ENCODE measurements around the gene FAM53A.

FAM53A gene

DNA sequence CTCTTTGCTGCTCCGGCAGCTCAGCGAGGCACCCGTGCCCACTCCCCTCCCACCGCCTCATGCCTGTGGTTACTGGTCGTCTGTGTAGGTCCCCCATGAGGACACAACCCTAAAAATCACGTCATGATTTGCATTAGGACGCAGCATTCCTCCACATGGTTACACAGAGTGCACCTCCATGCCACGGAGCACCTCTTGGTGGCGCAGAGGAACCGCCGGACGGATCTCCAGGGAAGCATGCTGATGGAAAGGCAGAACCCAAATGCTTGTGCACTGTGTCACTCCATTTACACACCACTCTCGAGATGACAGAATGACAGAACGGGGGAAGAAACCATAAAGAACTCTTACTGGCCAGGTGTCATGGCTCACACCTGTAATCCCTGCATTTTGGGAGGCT, 22.4 kb downstream of the FAM53A start:
- TF ChIP-seq, protein P1, sequence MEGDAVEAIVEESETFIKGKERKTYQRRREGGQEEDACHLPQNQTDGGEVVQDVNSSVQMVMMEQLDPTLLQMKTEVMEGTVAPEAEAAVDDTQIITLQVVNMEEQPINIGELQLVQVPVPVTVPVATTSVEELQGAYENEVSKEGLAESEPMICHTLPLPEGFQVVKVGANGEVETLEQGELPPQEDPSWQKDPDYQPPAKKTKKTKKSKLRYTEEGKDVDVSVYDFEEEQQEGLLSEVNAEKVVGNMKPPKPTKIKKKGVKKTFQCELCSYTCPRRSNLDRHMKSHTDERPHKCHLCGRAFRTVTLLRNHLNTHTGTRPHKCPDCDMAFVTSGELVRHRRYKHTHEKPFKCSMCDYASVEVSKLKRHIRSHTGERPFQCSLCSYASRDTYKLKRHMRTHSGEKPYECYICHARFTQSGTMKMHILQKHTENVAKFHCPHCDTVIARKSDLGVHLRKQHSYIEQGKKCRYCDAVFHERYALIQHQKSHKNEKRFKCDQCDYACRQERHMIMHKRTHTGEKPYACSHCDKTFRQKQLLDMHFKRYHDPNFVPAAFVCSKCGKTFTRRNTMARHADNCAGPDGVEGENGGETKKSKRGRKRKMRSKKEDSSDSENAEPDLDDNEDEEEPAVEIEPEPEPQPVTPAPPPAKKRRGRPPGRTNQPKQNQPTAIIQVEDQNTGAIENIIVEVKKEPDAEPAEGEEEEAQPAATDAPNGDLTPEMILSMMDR (IDR thresholded peaks at IDR 0.05), result no peak
- intact Hi-C loops (cut with DNase I; ENCODE audit: low total_unique reads), result no loop called here
- no peak overlapping the region for H3K4me3 ChIP-seq
- peaks cover 0 to 3% (median 0%) of the 10 kb centered on the region in 3 donors for H3K36me3 ChIP-seq
- no peak overlapping the region for H3K27ac ChIP-seq
- no peak for DNase-seq
- H3K9me3 ChIP-seq, result no peaks in the 10 kb centered on the region
- peaks cover 0 to 5% (median 2%) of the 10 kb centered on the region in 4 donors for H3K4me1 ChIP-seq
- H3K27me3 ChIP-seq, result no peaks in the 10 kb centered on the region

DNA sequence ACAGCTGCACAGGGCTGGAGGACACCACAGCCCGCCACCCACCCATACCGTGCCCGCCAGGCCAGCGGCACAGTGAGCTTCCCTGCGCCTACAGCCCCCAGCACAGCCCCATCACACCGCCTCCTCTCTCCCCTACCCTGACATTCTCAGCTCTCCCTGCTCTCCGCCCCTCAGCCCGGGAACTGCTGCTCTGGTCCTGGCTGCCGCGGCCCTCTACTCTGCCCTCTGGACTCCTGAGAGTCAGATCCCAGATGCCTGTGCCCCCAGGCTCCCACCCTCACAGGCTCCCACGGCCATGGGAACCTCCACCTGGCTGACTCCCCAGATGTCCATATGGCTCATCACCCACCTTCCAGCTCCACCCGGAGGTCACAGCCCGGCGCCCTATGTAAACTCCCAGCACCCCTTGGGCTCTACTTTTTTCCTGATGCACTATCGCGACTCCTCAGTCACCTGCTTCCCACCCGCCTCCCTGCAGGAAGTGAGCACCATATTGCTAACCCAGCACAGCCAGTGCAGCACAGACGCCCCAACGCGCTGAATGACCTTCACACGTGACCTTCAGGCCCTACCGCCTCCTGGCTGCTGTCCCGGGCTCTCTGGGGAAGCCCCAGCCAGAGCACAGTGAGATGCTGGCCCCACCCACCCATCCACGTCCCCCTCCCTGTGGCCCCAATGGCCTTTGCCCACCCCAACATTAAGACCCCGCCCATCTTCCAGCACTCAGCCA, 23.0 kb downstream of the FAM53A start:
- no peaks in the 10 kb centered on the region for H3K9me3 ChIP-seq
- TF ChIP-seq, protein P1 (IDR thresholded peaks at IDR 0.05), result no peak
- H3K4me3 ChIP-seq, result no peak overlapping the region
- no peak for DNase-seq
- H3K36me3 ChIP-seq, result peaks cover 0 to 5% (median 0%) of the 10 kb centered on the region in 3 donors
- H3K27me3 ChIP-seq, result no peaks in the 10 kb centered on the region
- intact Hi-C loops (cut with DNase I; ENCODE audit: low total_unique reads), result no loop called here
- no peaks in the 10 kb centered on the region for H3K4me1 ChIP-seq
- H3K27ac ChIP-seq, result no peak overlapping the region

DNA sequence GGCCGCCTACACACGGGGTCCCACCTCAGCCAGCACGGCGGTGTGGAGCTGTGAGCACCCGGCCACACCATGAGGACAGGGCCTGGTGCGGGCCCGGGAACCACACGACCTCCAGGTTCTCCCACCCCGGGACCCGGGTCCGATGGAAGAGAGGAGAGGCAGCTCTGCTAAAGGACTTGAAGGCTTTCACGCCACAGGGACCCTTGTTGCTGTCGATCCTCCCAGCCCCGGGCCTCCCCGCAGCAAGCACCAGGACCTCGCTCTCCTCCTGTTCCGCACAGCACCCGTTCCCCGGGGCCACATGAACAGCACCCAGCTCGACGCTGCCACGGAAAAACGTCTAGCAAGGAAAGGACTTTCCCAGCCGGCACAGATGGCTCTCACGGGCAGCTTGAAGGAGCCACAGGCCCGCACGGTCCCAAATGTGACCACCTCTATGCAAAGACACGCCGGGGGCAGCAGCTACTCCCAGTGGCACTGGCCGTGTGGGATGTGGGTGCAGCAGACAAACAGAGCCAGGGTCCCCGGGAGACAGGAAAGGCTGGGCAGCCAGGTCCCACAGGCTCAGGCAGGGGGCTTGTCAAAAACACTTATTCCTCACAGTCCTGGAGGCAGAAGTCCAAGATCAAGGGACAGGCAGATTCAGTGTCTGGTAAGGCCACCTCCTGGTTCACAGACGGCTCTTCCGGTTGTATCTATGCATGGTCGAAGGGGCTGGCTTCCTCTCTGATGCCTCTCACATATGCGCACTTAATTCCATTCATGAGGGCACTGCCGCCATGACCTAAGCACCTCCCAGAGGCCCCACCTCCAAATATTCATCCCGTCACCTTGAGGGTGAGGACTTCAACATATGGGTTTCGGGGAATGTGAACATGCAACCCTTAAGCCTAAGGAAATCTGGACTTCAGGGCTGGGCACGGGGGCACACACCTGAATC, 24.7 kb downstream of the FAM53A start:
- intact Hi-C loops (cut with DNase I; ENCODE audit: low total_unique reads), result no loop called here
- Histone ChIP-seq H3K4me1 (no peaks in the 10 kb centered on the region), H3K9me3 (no peaks in the 10 kb centered on the region), H3K27me3 (no peaks in the 10 kb centered on the region), H3K4me3 (no peak overlapping the region), H3K27ac (no peak overlapping the region), H3K36me3 (peaks cover 0 to 10% (median 0%) of the 10 kb centered on the region in 3 donors)
- TF ChIP-seq, protein P1 (IDR thresholded peaks at IDR 0.05), result no peak
- DNase-seq, result no peak

DNA sequence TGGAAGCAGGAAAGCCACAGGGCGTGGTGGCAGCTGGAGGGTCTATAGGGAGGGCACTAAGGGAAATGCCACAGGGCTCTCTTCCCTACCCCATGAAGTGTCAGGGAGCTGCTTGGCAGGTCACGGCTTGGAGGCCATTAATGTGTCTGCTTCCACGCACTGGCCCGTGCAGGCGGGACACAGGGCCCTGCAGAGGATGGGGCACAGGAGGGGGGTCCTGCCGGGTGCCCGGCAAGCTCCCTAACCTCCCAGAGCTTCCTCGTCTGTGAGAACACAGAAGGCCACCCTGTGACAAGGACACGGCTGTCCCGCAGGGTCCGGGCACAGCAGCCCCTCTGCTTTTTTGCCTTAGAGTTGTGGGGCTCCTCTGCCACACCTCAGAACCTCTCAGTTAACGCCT, 25.5 kb downstream of the FAM53A start:
- Histone ChIP-seq H3K4me1 (no peaks in the 10 kb centered on the region), H3K27me3 (no peaks in the 10 kb centered on the region), H3K27ac (no peak overlapping the region), H3K36me3 (peaks cover 0 to 10% (median 0%) of the 10 kb centered on the region in 3 donors), H3K9me3 (no peaks in the 10 kb centered on the region), H3K4me3 (no peak overlapping the region)
- TF ChIP-seq, protein P1 (IDR thresholded peaks at IDR 0.05), result no peak
- DNase-seq, result no peak
- intact Hi-C loops (cut with DNase I; ENCODE audit: low total_unique reads), result no loop called here

DNA sequence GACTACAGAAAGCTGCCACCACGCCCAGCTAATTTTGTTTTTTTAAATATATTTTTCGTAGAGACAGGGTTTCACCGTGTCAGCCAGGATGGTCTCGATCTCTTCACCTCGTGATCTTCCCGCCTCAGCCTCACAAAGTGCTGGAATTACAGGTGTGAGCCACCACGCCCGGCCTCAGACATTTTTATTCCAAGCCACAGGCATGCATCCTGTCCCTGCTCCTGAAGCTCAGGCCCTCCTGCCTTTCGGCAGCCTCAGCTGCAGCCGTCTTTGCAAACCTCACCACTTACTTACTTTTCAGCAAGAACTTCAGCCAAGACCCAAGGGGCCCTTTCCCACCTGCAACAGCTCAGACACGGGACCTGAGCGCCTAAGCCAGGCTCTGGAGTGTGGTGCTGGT, 26.0 kb downstream of the FAM53A start:
- DNase-seq, result no peak
- no peak overlapping the region for H3K4me3 ChIP-seq
- H3K27ac ChIP-seq, result no peak overlapping the region
- no peaks in the 10 kb centered on the region for H3K9me3 ChIP-seq
- peaks cover 0 to 10% (median 0%) of the 10 kb centered on the region in 3 donors for H3K36me3 ChIP-seq
- H3K4me1 ChIP-seq, result no peaks in the 10 kb centered on the region
- TF ChIP-seq, protein P1 (IDR thresholded peaks at IDR 0.05), result no peak
- no peaks in the 10 kb centered on the region for H3K27me3 ChIP-seq
- intact Hi-C loops (cut with DNase I; ENCODE audit: low total_unique reads), result no loop called here
